Neural cell (in vitro differentiated cells): ENCODE data around the gene CD300C.

Experiments
- RAD21 ChIP-seq: fragments of 450-650 bp; conservative IDR thresholded peaks from 2 replicates; pipeline ENCODE4 v1.6.1; 2014; ENCODE audit warnings: antibody characterized with exemption, mild to moderate bottlenecking, moderate library complexity
- TF ChIP-seq, protein P1 (sequence below): fragments of 450-650 bp; IDR thresholded peaks from 2 replicates; pipeline ENCODE4 v1.5.1; 2014; ENCODE audit warnings: antibody characterized with exemption, mild to moderate bottlenecking, moderate library complexity; ENCODE audit not compliant: poor library complexity, severe bottlenecking

DNA sequence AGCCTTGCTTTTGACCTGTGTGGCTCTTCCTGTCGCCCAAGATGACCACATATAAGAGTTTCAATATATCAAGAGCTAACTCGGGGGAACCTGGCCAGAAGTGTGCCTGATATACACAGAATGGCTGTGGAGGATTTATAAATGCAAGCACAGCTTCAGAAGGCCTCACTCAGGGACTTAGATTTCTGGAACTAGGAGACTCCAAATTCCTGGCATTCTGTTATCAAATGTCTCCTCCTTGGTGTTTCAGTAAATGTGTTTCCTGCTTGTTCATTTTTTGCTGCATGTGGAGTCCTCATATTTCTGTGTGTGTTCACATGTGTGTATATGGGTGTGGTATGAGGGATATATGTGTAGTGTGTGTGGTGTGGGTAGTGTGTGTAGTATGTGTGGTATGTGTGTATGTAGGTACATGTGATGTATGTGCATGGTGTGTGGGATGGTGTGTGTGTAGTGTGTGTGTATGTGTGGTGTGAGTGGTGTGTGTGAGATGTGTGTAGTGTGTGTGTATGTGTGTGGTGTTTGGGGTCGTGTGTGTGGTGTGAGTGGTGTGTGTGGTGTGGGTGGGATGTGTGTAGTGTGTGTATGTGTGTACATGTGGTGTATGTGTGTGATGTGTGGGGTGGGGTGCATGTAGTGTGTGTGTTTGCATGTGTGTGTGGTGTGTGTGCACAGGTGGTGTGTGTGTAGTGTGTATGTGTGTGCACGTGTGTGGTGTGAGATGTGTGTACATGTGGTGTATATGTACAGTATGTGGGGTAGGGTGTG is 22.4 kb upstream of the CD300C start:
- TF ChIP-seq, protein P1, sequence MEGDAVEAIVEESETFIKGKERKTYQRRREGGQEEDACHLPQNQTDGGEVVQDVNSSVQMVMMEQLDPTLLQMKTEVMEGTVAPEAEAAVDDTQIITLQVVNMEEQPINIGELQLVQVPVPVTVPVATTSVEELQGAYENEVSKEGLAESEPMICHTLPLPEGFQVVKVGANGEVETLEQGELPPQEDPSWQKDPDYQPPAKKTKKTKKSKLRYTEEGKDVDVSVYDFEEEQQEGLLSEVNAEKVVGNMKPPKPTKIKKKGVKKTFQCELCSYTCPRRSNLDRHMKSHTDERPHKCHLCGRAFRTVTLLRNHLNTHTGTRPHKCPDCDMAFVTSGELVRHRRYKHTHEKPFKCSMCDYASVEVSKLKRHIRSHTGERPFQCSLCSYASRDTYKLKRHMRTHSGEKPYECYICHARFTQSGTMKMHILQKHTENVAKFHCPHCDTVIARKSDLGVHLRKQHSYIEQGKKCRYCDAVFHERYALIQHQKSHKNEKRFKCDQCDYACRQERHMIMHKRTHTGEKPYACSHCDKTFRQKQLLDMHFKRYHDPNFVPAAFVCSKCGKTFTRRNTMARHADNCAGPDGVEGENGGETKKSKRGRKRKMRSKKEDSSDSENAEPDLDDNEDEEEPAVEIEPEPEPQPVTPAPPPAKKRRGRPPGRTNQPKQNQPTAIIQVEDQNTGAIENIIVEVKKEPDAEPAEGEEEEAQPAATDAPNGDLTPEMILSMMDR = no peak
- TF ChIP-seq RAD21 = no peak
